ENCODE results near the gene ZNF346.
A peak's percentile ranks its signal among the peaks of the same experiment; 100 is the strongest.
"Not testable (repeated sequence)": the region's sequence is repeated elsewhere in the genome, so short reads cannot be mapped to it uniquely, and the experiment has no call there.

The ZNF346 gene

GRCh38 chr5:177022386-177023302 lies at the start of gene ZNF346:
Gene ZNF346, plus strand, starts transcription at chr5:177022696. Its CDS starts 43 bp downstream, at chr5:177022739.
- peak; percentile 96 for DNase-seq (ENCODE audit: low spot score)
- Histone ChIP-seq H3K4me3 (ENCODE audit: severe bottlenecking) (peak within 1 kb of the TSS; percentile 91), H3K27me3 (ENCODE audit: insufficient read depth, poor library complexity, severe bottlenecking) (no peaks in the 10 kb centered on the region), H3K36me3 (ENCODE audit: low read depth) (peaks cover 26% of the 10 kb centered on the region), H3K27ac (ENCODE audit: poor library complexity, severe bottlenecking) (peak within 1 kb of the TSS; percentile 36), H3K4me1 (ENCODE audit: insufficient read depth, poor library complexity, severe bottlenecking) (peaks cover 7% of the 10 kb centered on the region), H3K9me3 (ENCODE audit: severe bottlenecking) (no peaks in the 10 kb centered on the region)
- peak; percentile 23 for TF ChIP-seq CTCF (IDR thresholded peaks at IDR 0.05; ENCODE audit: poor library complexity, severe bottlenecking)
- peak; percentile 92 for ATAC-seq (ENCODE audit: low read depth)

GRCh38 chr5:176979669-176980068 lies 42.8 kb upstream of the ZNF346 start:
- H3K9me3 ChIP-seq (ENCODE audit: severe bottlenecking), result no peaks in the 10 kb centered on the region
- ATAC-seq (ENCODE audit: low read depth) (no peak), DNase-seq (ENCODE audit: low spot score) (no peak)
- no peaks in the 10 kb centered on the region for H3K27me3 ChIP-seq (ENCODE audit: insufficient read depth, poor library complexity, severe bottlenecking)
- no peak for TF ChIP-seq CTCF (IDR thresholded peaks at IDR 0.05; ENCODE audit: poor library complexity, severe bottlenecking)
- H3K36me3 ChIP-seq (ENCODE audit: low read depth), result peaks cover 75% of the 10 kb centered on the region
- H3K4me3 ChIP-seq (ENCODE audit: severe bottlenecking), result no peak overlapping the region
- H3K27ac ChIP-seq (ENCODE audit: poor library complexity, severe bottlenecking), result no peak overlapping the region
- no peaks in the 10 kb centered on the region for H3K4me1 ChIP-seq (ENCODE audit: insufficient read depth, poor library complexity, severe bottlenecking)

GRCh38 chr5:176980818-176981217 lies 41.7 kb upstream of the ZNF346 start:
- Histone ChIP-seq H3K27ac (ENCODE audit: poor library complexity, severe bottlenecking) (no peak overlapping the region), H3K27me3 (ENCODE audit: insufficient read depth, poor library complexity, severe bottlenecking) (no peaks in the 10 kb centered on the region), H3K4me3 (ENCODE audit: severe bottlenecking) (no peak overlapping the region), H3K36me3 (ENCODE audit: low read depth) (peaks cover 68% of the 10 kb centered on the region), H3K9me3 (ENCODE audit: severe bottlenecking) (no peaks in the 10 kb centered on the region), H3K4me1 (ENCODE audit: insufficient read depth, poor library complexity, severe bottlenecking) (no peaks in the 10 kb centered on the region)
- TF ChIP-seq CTCF (IDR thresholded peaks at IDR 0.05; ENCODE audit: poor library complexity, severe bottlenecking), result no peak
- DNase-seq (ENCODE audit: low spot score), result no peak
- no peak for ATAC-seq (ENCODE audit: low read depth)

GRCh38 chr5:176983112-176983511 lies 39.4 kb upstream of the ZNF346 start:
- H3K4me1 ChIP-seq (ENCODE audit: insufficient read depth, poor library complexity, severe bottlenecking); H3K4me3 ChIP-seq (ENCODE audit: severe bottlenecking); H3K9me3 ChIP-seq (ENCODE audit: severe bottlenecking); H3K27ac ChIP-seq (ENCODE audit: poor library complexity, severe bottlenecking); DNase-seq (ENCODE audit: low spot score); ATAC-seq (ENCODE audit: low read depth); H3K27me3 ChIP-seq (ENCODE audit: insufficient read depth, poor library complexity, severe bottlenecking): not testable (repeated sequence)
- H3K36me3 ChIP-seq (ENCODE audit: low read depth), result peaks cover 54% of the 10 kb centered on the region

GRCh38 chr5:176983593-176983992 lies 38.9 kb upstream of the ZNF346 start:
- not testable (repeated sequence) for H3K4me3 ChIP-seq (ENCODE audit: severe bottlenecking); H3K4me1 ChIP-seq (ENCODE audit: insufficient read depth, poor library complexity, severe bottlenecking); H3K27ac ChIP-seq (ENCODE audit: poor library complexity, severe bottlenecking); H3K27me3 ChIP-seq (ENCODE audit: insufficient read depth, poor library complexity, severe bottlenecking); ATAC-seq (ENCODE audit: low read depth); H3K9me3 ChIP-seq (ENCODE audit: severe bottlenecking)
- H3K36me3 ChIP-seq (ENCODE audit: low read depth), result peaks cover 53% of the 10 kb centered on the region
- peak; percentile 70 for DNase-seq (ENCODE audit: low spot score)

- H3K27ac ChIP-seq (ENCODE audit: poor library complexity, severe bottlenecking); H3K9me3 ChIP-seq (ENCODE audit: severe bottlenecking); DNase-seq (ENCODE audit: low spot score); H3K27me3 ChIP-seq (ENCODE audit: insufficient read depth, poor library complexity, severe bottlenecking); H3K4me3 ChIP-seq (ENCODE audit: severe bottlenecking); ATAC-seq (ENCODE audit: low read depth); H3K4me1 ChIP-seq (ENCODE audit: insufficient read depth, poor library complexity, severe bottlenecking): not testable (repeated sequence)
- peaks cover 47% of the 10 kb centered on the region for H3K36me3 ChIP-seq (ENCODE audit: low read depth)
Observed at GRCh38 chr5:176984176-176984575, 38.3 kb upstream of the ZNF346 start.

Data from RWPE2 (cell line).